MM.1S (cell line): ENCODE measurements around the gene TMEM38B.
"Not testable (repeated sequence)": the region's sequence is repeated elsewhere in the genome, so short reads cannot be mapped to it uniquely, and the experiment has no call there.

Source experiments
- DNase-seq: peaks from one replicate; pipeline ENCODE4 v3.0.0-alpha.2; 2015
- H2AFZ ChIP-seq: fragments of 300-600 bp; sonication (generic); 2 replicates; pipeline ENCODE4 v1.6.0; 2016; ENCODE audit warnings: antibody characterized with exemption, low read length
- H3F3A ChIP-seq: fragments of 300-600 bp; sonication (generic); 2 replicates; pipeline ENCODE4 v1.6.1; 2016; ENCODE audit warnings: mild to moderate bottlenecking, antibody characterized with exemption, low read length, moderate library complexity, mixed read lengths; ENCODE audit not compliant: insufficient read depth
- H3K27ac ChIP-seq: fragments of 300-600 bp; sonication (generic); 2 replicates; pipeline ENCODE4 v1.5.1; 2016; ENCODE audit warnings: mild to moderate bottlenecking, low read length
- H3K27me3 ChIP-seq: fragments of 300-600 bp; sonication (generic); replicated peaks from 2 replicates; pipeline ENCODE4 v1.6.0; 2016; ENCODE audit warnings: low read length; ENCODE audit not compliant: insufficient read depth
- H3K36me3 ChIP-seq: fragments of 300-600 bp; sonication (generic); replicated peaks from 2 replicates; pipeline ENCODE4 v1.6.1; 2016; ENCODE audit warnings: mild to moderate bottlenecking, low read length, mixed read lengths; ENCODE audit not compliant: insufficient read depth
- H3K4me1 ChIP-seq: fragments of 300-600 bp; sonication (generic); 2 replicates; pipeline ENCODE4 v1.6.1; 2016; ENCODE audit warnings: low read length, mixed read lengths
- H3K4me2 ChIP-seq: fragments of 300-600 bp; sonication (generic); 2 replicates; pipeline ENCODE4 v1.6.0; 2016; ENCODE audit warnings: low read depth, low read length
- H3K4me3 ChIP-seq: fragments of 300-600 bp; sonication (generic); 2 replicates; pipeline ENCODE4 v1.5.1; 2016; ENCODE audit warnings: low read length, mixed read lengths
- H3K79me2 ChIP-seq: fragments of 300-600 bp; sonication (generic); 2 replicates; pipeline ENCODE4 v1.6.1; 2016; ENCODE audit warnings: mixed run types, low read length, mixed read lengths
- H3K9ac ChIP-seq: fragments of 300-600 bp; sonication (generic); 2 replicates; pipeline ENCODE4 v1.6.1; 2016; ENCODE audit warnings: low read length, mixed read lengths
- H3K9me2 ChIP-seq: fragments of 300-600 bp; sonication (generic); replicated peaks from 2 replicates; pipeline ENCODE4 v1.6.1; 2016; ENCODE audit warnings: mild to moderate bottlenecking, low read length, mixed read lengths; ENCODE audit not compliant: insufficient read depth
- H3K9me3 ChIP-seq: fragments of 300-600 bp; sonication (generic); replicated peaks from 2 replicates; pipeline ENCODE4 v1.6.1; 2016; ENCODE audit warnings: mild to moderate bottlenecking, low read length, mixed read lengths; ENCODE audit not compliant: insufficient read depth
- H4K20me1 ChIP-seq: fragments of 300-600 bp; sonication (generic); 2 replicates; pipeline ENCODE4 v1.6.1; 2016; ENCODE audit warnings: mild to moderate bottlenecking, low read length, moderate library complexity, mixed read lengths; ENCODE audit not compliant: insufficient read depth
- CTCF ChIP-seq: fragments of 300-600 bp; sonication (generic); IDR thresholded peaks from 2 replicates; pipeline ENCODE4 v1.5.1; 2016; ENCODE audit warnings: antibody characterized with exemption, low read length, mixed read lengths
- EZH2 ChIP-seq: fragments of 300-600 bp; sonication (generic); optimal IDR thresholded peaks from 2 replicates; pipeline ENCODE3; 2017; ENCODE audit warnings: low read depth, mild to moderate bottlenecking, antibody characterized with exemption, low read length, mixed read lengths
- EZH2phosphoT487 ChIP-seq: fragments of 300-600 bp; sonication (generic); IDR thresholded peaks from 2 replicates; pipeline ENCODE4 v1.6.1; 2018; ENCODE audit warnings: antibody characterized with exemption, low read length

Gene TMEM38B

DNA sequence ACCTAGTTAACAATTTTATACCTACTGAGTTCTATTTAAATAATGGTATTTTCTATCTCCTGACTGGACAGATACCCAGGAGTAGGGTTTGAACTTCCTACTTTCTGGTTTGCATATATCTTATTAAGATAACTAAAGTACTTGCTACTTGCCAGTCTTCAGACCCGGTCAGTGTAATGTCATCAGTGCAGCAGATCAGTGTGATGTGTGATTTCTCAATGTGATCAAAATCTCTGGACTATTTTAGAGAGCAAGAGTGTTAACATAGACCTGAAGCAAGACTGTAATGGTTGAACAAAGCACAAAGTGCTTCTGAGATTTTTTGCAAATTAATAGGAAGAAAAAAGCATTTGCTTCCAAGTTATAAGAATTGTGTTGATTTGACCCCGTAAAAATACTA, 6.8 kb downstream of the TMEM38B start:
- DNase-seq = no peak
- no peaks in the 10 kb centered on the region for H3K36me3 ChIP-seq
- no peak overlapping the region for H3K27ac ChIP-seq
- peaks cover 6% of the 10 kb centered on the region; the same call in 1 of the 2 replicates for H3K4me1 ChIP-seq
- no peaks in the 10 kb centered on the region for H3F3A ChIP-seq
- H3K9ac ChIP-seq = no peak overlapping the region
- H3K9me3 ChIP-seq = no peaks in the 10 kb centered on the region
- H4K20me1 ChIP-seq = no peaks in the 10 kb centered on the region; the same call in 1 of the 2 replicates
- no peak overlapping the region for H3K4me2 ChIP-seq
- no peaks in the 10 kb centered on the region for H3K27me3 ChIP-seq
- no peaks in the 10 kb centered on the region for H3K9me2 ChIP-seq
- TF ChIP-seq EZH2phosphoT487 (no peak), CTCF (no peak), EZH2 (no peak)
- H3K79me2 ChIP-seq = peaks cover 68% of the 10 kb centered on the region
- H2AFZ ChIP-seq = no peak overlapping the region
- H3K4me3 ChIP-seq = no peak overlapping the region

GRCh38 chr9:105702207-105702606, 7.9 kb downstream of the TMEM38B start:
- H3K79me2 ChIP-seq = peaks cover 58% of the 10 kb centered on the region
- H4K20me1 ChIP-seq = no peaks in the 10 kb centered on the region; the same call in 1 of the 2 replicates
- no peak overlapping the region for H3K9ac ChIP-seq
- H3K27me3 ChIP-seq = no peaks in the 10 kb centered on the region
- no peak for DNase-seq
- H3K9me3 ChIP-seq = no peaks in the 10 kb centered on the region
- H3K36me3 ChIP-seq = no peaks in the 10 kb centered on the region
- no peaks in the 10 kb centered on the region for H3K9me2 ChIP-seq
- no peak overlapping the region for H3K4me2 ChIP-seq
- TF ChIP-seq CTCF (no peak), EZH2 (no peak), EZH2phosphoT487 (no peak)
- H3K4me1 ChIP-seq = peaks cover 6% of the 10 kb centered on the region; the same call in 1 of the 2 replicates
- no peaks in the 10 kb centered on the region for H3F3A ChIP-seq
- no peak overlapping the region for H3K4me3 ChIP-seq
- H3K27ac ChIP-seq = no peak overlapping the region
- no peak overlapping the region for H2AFZ ChIP-seq

- DNase-seq, H3K27me3 ChIP-seq, H4K20me1 ChIP-seq, H3K4me1 ChIP-seq, H3K4me3 ChIP-seq, H3K4me2 ChIP-seq, H2AFZ ChIP-seq, H3K9ac ChIP-seq, H3K36me3 ChIP-seq, H3F3A ChIP-seq, H3K9me2 ChIP-seq, H3K9me3 ChIP-seq, H3K27ac ChIP-seq: not testable (repeated sequence)
- peaks cover 47% of the 10 kb centered on the region for H3K79me2 ChIP-seq
These were observed 9.3 kb downstream of the TMEM38B start for GRCh38 chr9:105703638-105704037.

GRCh38 chr9:105706156-105706555, 11.8 kb downstream of the TMEM38B start:
- Histone ChIP-seq H3K9me3 (no peaks in the 10 kb centered on the region), H3K9ac (no peak overlapping the region), H3K79me2 (peaks cover 22% of the 10 kb centered on the region), H3K4me1 (no peaks in the 10 kb centered on the region), H3K4me2 (no peak overlapping the region), H2AFZ (no peak overlapping the region), H3F3A (no peaks in the 10 kb centered on the region), H3K9me2 (no peaks in the 10 kb centered on the region), H3K27me3 (no peaks in the 10 kb centered on the region), H3K36me3 (no peaks in the 10 kb centered on the region; the same call in 1 of the 2 replicates), H4K20me1 (no peaks in the 10 kb centered on the region; the same call in 1 of the 2 replicates), H3K4me3 (no peak overlapping the region), H3K27ac (no peak overlapping the region)
- TF ChIP-seq EZH2 = no peak
- TF ChIP-seq EZH2phosphoT487 = no peak
- no peak for TF ChIP-seq CTCF
- no peak for DNase-seq
